GM12878 (cell line): ENCODE results near the gene GPC6. TPM values are rescaled to one million over a fixed set of nuclear protein-coding genes. Genes with fewer than 3 reads are reported as not detected.
A peak's percentile ranks its signal among the peaks of the same experiment; 100 is the strongest.

Source experiments
- ATAC-seq: fragments of 200-7000 bp; cut with Tn5 transposase; 3 replicates; pipeline ENCODE4 v1.9.1; 2020; ENCODE audit warnings: mild to moderate bottlenecking, moderate library complexity
- BruUV-seq: library from RNA; stranded (reverse); fragments of 400-500 nt; replicated peaks from 2 replicates; lab custom pipeline; 2021; lab: Mats Ljungman, UMichigan
- CTCF ChIA-PET: fragments of 300-600 bp; sonication (Branson Sonifier 250); formaldehyde crosslinking; extraction: SDS; loops from one replicate; lab custom pipeline; 2021; ENCODE audit warnings: inconsistent platforms; lab: Yijun Ruan, JAX
- POLR2A ChIA-PET: fragments of 350-600 bp; formaldehyde crosslinking; extraction: SDS; loops from one replicate; lab custom pipeline; 2021; ENCODE audit warnings: inconsistent platforms; lab: Charles Lee
- RAD21 ChIA-PET: fragments of 300-600 bp; sonication (Branson Sonifier 250); formaldehyde crosslinking; loops from one replicate; lab custom pipeline; 2023; ENCODE audit warnings: antibody characterized with exemption; ENCODE audit not compliant: unreplicated experiment; lab: Charles Lee
- SMC1A ChIA-PET: fragments of 300-600 bp; sonication (Branson Sonifier 250); formaldehyde crosslinking; loops from one replicate; lab custom pipeline; 2023; ENCODE audit not compliant: unreplicated experiment, uncharacterized antibody; lab: Charles Lee
- DNase-seq: peaks from one replicate; pipeline ENCODE4 v3.0.0-alpha.2; 2011; ENCODE audit warnings: low read depth, low spot score
- FAIRE-seq: peaks from 3 replicates; lab custom pipeline; 2011; peaks lifted over from hg19 to GRCh38; lab: Jason Lieb, UNC
- H2AFZ ChIP-seq: 2 replicates; pipeline ENCODE4 v1.6.0; 2011; ENCODE audit warnings: low read depth, low read length, control low read depth; ENCODE audit not compliant: control insufficient read depth
- H3K27ac ChIP-seq: 2 replicates; pipeline ENCODE4 v1.5.1; 2011; ENCODE audit warnings: control low read depth; ENCODE audit not compliant: control insufficient read depth, insufficient read depth
- H3K27me3 ChIP-seq, 2 experiments: replicated peaks in 1 of 2; 2 replicates each; pipeline versions ENCODE4 v1.6.0 to v1.6.1; 2011; ENCODE audit warnings: low read length in 1 of 2; ENCODE audit not compliant: control insufficient read depth in 2 of 2, insufficient read depth in 2 of 2
- H3K36me3 ChIP-seq, 2 experiments: 2 replicates each; pipeline ENCODE4 v1.5.1; 2011; ENCODE audit warnings: low read length in 1 of 2; ENCODE audit not compliant: control insufficient read depth in 2 of 2, insufficient read depth in 2 of 2
- H3K4me1 ChIP-seq: 2 replicates; pipeline ENCODE4 v1.6.1; 2011; ENCODE audit warnings: mild to moderate bottlenecking, low read length, moderate library complexity, mixed read lengths; ENCODE audit not compliant: control insufficient read depth, insufficient read depth
- H3K4me2 ChIP-seq: 2 replicates; pipeline ENCODE4 v1.6.0; 2011; ENCODE audit warnings: control low read depth; ENCODE audit not compliant: control insufficient read depth, insufficient read depth
- H3K4me3 ChIP-seq: fragments of 200-600 bp; sonication (generic); 2 replicates; pipeline ENCODE4 v1.5.1; 2016
- H3K79me2 ChIP-seq: 2 replicates; pipeline ENCODE4 v1.6.0; 2011; ENCODE audit warnings: low read length; ENCODE audit not compliant: control insufficient read depth, insufficient read depth
- H3K9ac ChIP-seq: 2 replicates; pipeline ENCODE4 v1.8.0; 2011; ENCODE audit warnings: low read length, control low read depth, mixed read lengths; ENCODE audit not compliant: control insufficient read depth, insufficient read depth
- H3K9me3 ChIP-seq: replicated peaks from 3 replicates; pipeline ENCODE4 v1.5.1; 2011; ENCODE audit warnings: mild to moderate bottlenecking, low read length; ENCODE audit not compliant: control insufficient read depth, insufficient read depth
- H4K20me1 ChIP-seq: 2 replicates; pipeline ENCODE4 v1.6.0; 2011; ENCODE audit not compliant: control insufficient read depth, insufficient read depth
- EZH2 ChIP-seq: IDR thresholded peaks from 2 replicates; pipeline ENCODE4 v1.6.1; 2012; ENCODE audit warnings: low read depth, mild to moderate bottlenecking, control low read depth, inconsistent platforms, low read length, borderline replicate concordance; ENCODE audit not compliant: control insufficient read depth
- FOXK2 ChIP-seq: fragments of 450-650 bp; IDR thresholded peaks from 2 replicates; pipeline ENCODE4 v1.6.1; 2017; ENCODE audit warnings: mild to moderate bottlenecking, moderate library complexity
- GATAD2B ChIP-seq: fragments of 450-650 bp; conservative IDR thresholded peaks from 2 replicates; pipeline ENCODE4 v1.6.1; 2017; ENCODE audit warnings: low read depth, mild to moderate bottlenecking, moderate library complexity
- RAD51 ChIP-seq: fragments of 450-650 bp; IDR thresholded peaks from 2 replicates; pipeline ENCODE4 v1.6.1; 2016; ENCODE audit warnings: moderate library complexity, mild to moderate bottlenecking, inconsistent platforms
- RB1 ChIP-seq: fragments of 450-650 bp; formaldehyde crosslinking; IDR thresholded peaks from 2 replicates; pipeline ENCODE4 v1.6.1; 2017; ENCODE audit warnings: mild to moderate bottlenecking, borderline replicate concordance
- RFX5 ChIP-seq: IDR thresholded peaks from 2 replicates; pipeline ENCODE4 v1.6.1; 2011; ENCODE audit warnings: low read depth, low read length, improper control_type of control experiment
- SPI1 ChIP-seq: IDR thresholded peaks from 2 replicates; pipeline ENCODE4 v1.6.1; 2011; ENCODE audit warnings: low read depth, mild to moderate bottlenecking, low read length, moderate library complexity, borderline replicate concordance; ENCODE audit not compliant: insufficient read depth
- ZNF207 ChIP-seq: fragments of 450-650 bp; IDR thresholded peaks from 2 replicates; pipeline ENCODE4 v1.6.1; 2014; ENCODE audit warnings: antibody characterized with exemption, mild to moderate bottlenecking, borderline replicate concordance
- WGBS: methylation state at CpG from one replicate; pipeline ENCODE4 v1.1.6; 2016; ENCODE audit warnings: low lambda C conversion rate; ENCODE audit not compliant: insufficient replicate concordance, insufficient coverage; ENCODE audit errors: missing lambda C conversion rate; 5-methylcytosine and 5-hydroxymethylcytosine counted together
- in situ Hi-C: fragments of 300-500 bp; cut with MboI; formaldehyde crosslinking; loops from 9 replicates; pipeline ENCODE4 v1.14.3; 2018; ENCODE audit warnings: mixed read lengths
- intact Hi-C: fragments of 100-400 bp; cut with micrococcal nuclease; formaldehyde crosslinking; loops from one replicate; pipeline ENCODE4 v1.14.2; 2022; ENCODE audit not compliant: unreplicated experiment
- polyA plus RNA-seq, 11 experiments: library from polyadenylated mRNA; depleted of rRNA in 4 of 11; unstranded in 6 of 11; stranded (reverse) in 5 of 11; fragments of >200 nt; fragmentation: Nextera tagmentation in 4 of 11; fragmentation: Illumina TruSeq in 1 of 11; extraction: Ambion mirVana in 4 of 11; extraction: Trizol in 1 of 11; gene quantifications; 1 replicate in 1 of 11; 2 replicates in 10 of 11; pipeline versions ENCODE4 v1.2.1 to v1.2.3, GENCODE V29; 2011 to 2016; ENCODE audit warnings: inconsistent platforms in 2 of 11, missing spikeins in 2 of 11, low read depth in 1 of 11
- total RNA-seq, 4 experiments: library from RNA; depleted of rRNA in 3 of 4; stranded (reverse); fragments of >200 nt in 3 of 4; fragmentation: Illumina TruSeq in 1 of 4; extraction: Trizol in 1 of 4; gene quantifications; 2 replicates each; pipeline versions ENCODE4 v1.2.1 to v1.2.3, GENCODE V29; 2013 to 2021
- TF ChIP-seq, protein P1 (sequence below): IDR thresholded peaks from 2 replicates; pipeline ENCODE4 v1.6.1; 2012; ENCODE audit warnings: low read depth, low read length, improper control_type of control experiment
- TF ChIP-seq, protein P2 (sequence below): IDR thresholded peaks from 2 replicates; pipeline ENCODE4 v1.6.1; 2012; ENCODE audit warnings: low read depth, low read length, improper control_type of control experiment
- TF ChIP-seq, protein P3 (sequence below): fragments of 450-650 bp; IDR thresholded peaks from 2 replicates; pipeline ENCODE4 v1.6.1; 2016; ENCODE audit warnings: mild to moderate bottlenecking
- TF ChIP-seq, protein P4 (sequence below): fragments of 450-650 bp; IDR thresholded peaks from 2 replicates; pipeline ENCODE4 v1.6.1; 2017; ENCODE audit warnings: mild to moderate bottlenecking, moderate library complexity

Gene GPC6
- total and polyA plus RNA-seq, 10 of the 15 experiments (the other 5 are each of a cell fraction or from before 2014, with no cell fraction given), result 0.03 to 0.04 (median 0.03) TPM; not detected in 7

DNA sequence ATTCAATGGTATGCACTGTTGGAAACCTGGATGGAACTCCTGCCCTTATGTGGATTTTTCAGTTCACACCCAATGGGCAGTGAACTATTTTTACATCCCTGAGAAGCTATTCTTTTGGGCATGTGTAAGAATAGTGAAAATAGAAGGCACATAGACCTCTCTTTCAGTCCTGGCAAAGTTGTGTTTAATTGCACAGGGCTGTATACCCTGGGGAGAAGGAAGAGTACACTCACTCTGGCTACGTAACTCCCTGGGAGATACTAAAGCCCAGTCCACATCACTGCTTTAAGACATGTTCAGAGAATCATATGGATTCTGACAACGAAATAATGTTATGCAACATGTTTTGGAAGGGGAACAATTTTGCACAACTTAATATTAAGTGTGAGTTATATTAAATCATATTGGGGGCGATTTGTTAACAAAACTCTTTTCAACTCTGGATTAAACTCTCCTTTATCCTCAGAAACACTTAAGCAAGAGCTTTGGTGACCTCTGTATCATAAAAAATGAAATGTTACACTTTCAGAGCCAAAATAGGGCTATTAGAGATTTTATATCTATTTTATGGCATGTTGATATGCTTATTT is 1086.8 kb downstream of the GPC6 start:
- H3K27me3 ChIP-seq, result no peaks in the 10 kb centered on the region; a peak in 1 of 4 replicates
- ChIA-PET RAD21 (interaction anchor here (0.6 kb wide), 1 partner anchor 1418 kb away, joined by 3 read pairs; no protein-coding TSS in a partner anchor), POLR2A (interaction anchor here (0.6 kb wide), 1 partner anchor 62 kb away, joined by 3 read pairs; no protein-coding TSS in a partner anchor), CTCF (no interaction called here)
- H4K20me1 ChIP-seq, result no peaks in the 10 kb centered on the region
- no TSS peak for BruUV-seq
- H3K9ac ChIP-seq, result no peak overlapping the region
- peak overlapping the region; percentile 50; the same call in 1 of the 2 replicates for H3K4me2 ChIP-seq
- TF ChIP-seq RAD51, result no peak
- TF ChIP-seq SPI1, result no peak
- no peak for TF ChIP-seq ZNF207
- TF ChIP-seq EZH2, result no peak
- TF ChIP-seq GATAD2B, result no peak
- TF ChIP-seq RFX5, result no peak
- no peak for TF ChIP-seq FOXK2
- TF ChIP-seq, protein P1, sequence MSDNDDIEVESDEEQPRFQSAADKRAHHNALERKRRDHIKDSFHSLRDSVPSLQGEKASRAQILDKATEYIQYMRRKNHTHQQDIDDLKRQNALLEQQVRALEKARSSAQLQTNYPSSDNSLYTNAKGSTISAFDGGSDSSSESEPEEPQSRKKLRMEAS, result no peak
- TF ChIP-seq RB1, result no peak
- TF ChIP-seq, protein P2, sequence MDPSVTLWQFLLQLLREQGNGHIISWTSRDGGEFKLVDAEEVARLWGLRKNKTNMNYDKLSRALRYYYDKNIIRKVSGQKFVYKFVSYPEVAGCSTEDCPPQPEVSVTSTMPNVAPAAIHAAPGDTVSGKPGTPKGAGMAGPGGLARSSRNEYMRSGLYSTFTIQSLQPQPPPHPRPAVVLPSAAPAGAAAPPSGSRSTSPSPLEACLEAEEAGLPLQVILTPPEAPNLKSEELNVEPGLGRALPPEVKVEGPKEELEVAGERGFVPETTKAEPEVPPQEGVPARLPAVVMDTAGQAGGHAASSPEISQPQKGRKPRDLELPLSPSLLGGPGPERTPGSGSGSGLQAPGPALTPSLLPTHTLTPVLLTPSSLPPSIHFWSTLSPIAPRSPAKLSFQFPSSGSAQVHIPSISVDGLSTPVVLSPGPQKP, result no peak
- TF ChIP-seq, protein P3, sequence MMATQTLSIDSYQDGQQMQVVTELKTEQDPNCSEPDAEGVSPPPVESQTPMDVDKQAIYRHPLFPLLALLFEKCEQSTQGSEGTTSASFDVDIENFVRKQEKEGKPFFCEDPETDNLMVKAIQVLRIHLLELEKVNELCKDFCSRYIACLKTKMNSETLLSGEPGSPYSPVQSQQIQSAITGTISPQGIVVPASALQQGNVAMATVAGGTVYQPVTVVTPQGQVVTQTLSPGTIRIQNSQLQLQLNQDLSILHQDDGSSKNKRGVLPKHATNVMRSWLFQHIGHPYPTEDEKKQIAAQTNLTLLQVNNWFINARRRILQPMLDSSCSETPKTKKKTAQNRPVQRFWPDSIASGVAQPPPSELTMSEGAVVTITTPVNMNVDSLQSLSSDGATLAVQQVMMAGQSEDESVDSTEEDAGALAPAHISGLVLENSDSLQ, result no peak
- TF ChIP-seq, protein P4, sequence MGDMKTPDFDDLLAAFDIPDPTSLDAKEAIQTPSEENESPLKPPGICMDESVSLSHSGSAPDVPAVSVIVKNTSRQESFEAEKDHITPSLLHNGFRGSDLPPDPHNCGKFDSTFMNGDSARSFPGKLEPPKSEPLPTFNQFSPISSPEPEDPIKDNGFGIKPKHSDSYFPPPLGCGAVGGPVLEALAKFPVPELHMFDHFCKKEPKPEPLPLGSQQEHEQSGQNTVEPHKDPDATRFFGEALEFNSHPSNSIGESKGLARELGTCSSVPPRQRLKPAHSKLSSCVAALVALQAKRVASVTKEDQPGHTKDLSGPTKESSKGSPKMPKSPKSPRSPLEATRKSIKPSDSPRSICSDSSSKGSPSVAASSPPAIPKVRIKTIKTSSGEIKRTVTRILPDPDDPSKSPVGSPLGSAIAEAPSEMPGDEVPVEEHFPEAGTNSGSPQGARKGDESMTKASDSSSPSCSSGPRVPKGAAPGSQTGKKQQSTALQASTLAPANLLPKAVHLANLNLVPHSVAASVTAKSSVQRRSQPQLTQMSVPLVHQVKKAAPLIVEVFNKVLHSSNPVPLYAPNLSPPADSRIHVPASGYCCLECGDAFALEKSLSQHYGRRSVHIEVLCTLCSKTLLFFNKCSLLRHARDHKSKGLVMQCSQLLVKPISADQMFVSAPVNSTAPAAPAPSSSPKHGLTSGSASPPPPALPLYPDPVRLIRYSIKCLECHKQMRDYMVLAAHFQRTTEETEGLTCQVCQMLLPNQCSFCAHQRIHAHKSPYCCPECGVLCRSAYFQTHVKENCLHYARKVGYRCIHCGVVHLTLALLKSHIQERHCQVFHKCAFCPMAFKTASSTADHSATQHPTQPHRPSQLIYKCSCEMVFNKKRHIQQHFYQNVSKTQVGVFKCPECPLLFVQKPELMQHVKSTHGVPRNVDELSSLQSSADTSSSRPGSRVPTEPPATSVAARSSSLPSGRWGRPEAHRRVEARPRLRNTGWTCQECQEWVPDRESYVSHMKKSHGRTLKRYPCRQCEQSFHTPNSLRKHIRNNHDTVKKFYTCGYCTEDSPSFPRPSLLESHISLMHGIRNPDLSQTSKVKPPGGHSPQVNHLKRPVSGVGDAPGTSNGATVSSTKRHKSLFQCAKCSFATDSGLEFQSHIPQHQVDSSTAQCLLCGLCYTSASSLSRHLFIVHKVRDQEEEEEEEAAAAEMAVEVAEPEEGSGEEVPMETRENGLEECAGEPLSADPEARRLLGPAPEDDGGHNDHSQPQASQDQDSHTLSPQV, result no peak
- TF ChIP-seq, all 136 proteins: peak for 0
- Histone ChIP-seq H3K4me3 (no peak overlapping the region), H3K36me3 (no peaks in the 10 kb centered on the region), H3K4me1 (peaks cover 25% of the 10 kb centered on the region), H2AFZ (no peak overlapping the region), H3K27ac (no peak overlapping the region), H3K9me3 (no peaks in the 10 kb centered on the region), H3K79me2 (no peaks in the 10 kb centered on the region)
- no peak for DNase-seq
- no peak for ATAC-seq
- SMC1A ChIA-PET, result no interaction called here
- no peak for FAIRE-seq
- WGBS, result 53% methylated on average over 3 of the region's 3 CpGs
- intact Hi-C loops, result no loop called here
- in situ Hi-C loops, result no loop called here
